Measurements from ENCODE around the gene BAIAP2.

BAIAP2 gene

DNA sequence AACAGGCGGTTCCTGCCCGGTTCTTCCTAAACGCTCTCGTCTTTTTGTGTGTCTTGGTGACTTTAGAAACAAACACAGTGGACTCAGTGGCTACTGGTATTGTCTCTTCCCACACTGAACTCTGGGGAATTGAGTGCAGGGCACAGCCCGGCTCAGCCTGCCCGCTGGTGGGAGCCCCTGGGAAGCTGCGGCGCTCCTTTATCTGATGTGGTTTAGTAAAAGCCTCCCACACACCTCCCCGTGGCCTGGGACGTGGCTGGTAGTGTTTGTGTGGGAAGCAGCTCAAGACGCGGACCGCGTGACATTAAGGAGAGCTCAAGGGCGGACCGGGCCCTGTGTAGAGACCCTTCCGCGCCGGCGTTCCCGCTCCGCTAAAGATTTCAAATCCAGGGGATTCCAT lies 75.0 kb downstream of the BAIAP2 start:
- H3K4me3 ChIP-seq (ENCODE audit: low read depth, low read length), result no peak overlapping the region
- TF ChIP-seq, protein P1, sequence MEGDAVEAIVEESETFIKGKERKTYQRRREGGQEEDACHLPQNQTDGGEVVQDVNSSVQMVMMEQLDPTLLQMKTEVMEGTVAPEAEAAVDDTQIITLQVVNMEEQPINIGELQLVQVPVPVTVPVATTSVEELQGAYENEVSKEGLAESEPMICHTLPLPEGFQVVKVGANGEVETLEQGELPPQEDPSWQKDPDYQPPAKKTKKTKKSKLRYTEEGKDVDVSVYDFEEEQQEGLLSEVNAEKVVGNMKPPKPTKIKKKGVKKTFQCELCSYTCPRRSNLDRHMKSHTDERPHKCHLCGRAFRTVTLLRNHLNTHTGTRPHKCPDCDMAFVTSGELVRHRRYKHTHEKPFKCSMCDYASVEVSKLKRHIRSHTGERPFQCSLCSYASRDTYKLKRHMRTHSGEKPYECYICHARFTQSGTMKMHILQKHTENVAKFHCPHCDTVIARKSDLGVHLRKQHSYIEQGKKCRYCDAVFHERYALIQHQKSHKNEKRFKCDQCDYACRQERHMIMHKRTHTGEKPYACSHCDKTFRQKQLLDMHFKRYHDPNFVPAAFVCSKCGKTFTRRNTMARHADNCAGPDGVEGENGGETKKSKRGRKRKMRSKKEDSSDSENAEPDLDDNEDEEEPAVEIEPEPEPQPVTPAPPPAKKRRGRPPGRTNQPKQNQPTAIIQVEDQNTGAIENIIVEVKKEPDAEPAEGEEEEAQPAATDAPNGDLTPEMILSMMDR (IDR thresholded peaks at IDR 0.05; ENCODE audit: control insufficient read depth, extremely low read depth, insufficient read depth), result no peak
- no peak for DNase-seq (ENCODE audit: low read depth)

DNA sequence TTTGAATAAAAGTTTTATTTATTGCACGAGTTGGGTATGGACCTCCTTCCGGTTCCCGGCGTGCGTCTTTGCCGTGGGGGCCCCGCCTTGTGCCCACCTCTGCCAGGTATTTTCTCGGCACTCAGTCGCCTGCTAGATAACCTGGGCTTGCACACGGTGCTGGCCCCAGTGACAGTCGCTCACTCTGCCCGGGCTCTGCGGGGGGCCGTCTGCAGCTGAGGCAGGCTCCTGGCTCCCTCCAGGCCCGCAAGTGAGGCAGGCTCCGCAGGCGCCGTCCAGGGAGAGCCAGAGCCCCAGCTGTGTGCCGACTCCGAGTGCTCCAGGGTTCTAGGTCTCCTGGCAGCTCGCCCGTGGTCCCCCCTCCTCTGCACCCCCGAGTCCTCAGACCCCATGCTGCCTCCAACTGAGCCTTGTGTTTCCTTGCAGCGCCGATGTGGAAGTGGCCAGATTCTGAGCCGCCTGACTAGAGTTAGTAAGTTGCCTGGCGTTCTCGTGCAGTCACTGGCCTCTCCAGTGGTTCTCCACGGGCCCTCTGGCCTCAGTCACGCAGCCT lies 75.6 kb downstream of the BAIAP2 start:
- H3K4me3 ChIP-seq (ENCODE audit: low read depth, low read length), result no peak overlapping the region
- TF ChIP-seq, protein P1 (IDR thresholded peaks at IDR 0.05; ENCODE audit: control insufficient read depth, extremely low read depth, insufficient read depth), result no peak
- DNase-seq (ENCODE audit: low read depth), result no peak

DNA sequence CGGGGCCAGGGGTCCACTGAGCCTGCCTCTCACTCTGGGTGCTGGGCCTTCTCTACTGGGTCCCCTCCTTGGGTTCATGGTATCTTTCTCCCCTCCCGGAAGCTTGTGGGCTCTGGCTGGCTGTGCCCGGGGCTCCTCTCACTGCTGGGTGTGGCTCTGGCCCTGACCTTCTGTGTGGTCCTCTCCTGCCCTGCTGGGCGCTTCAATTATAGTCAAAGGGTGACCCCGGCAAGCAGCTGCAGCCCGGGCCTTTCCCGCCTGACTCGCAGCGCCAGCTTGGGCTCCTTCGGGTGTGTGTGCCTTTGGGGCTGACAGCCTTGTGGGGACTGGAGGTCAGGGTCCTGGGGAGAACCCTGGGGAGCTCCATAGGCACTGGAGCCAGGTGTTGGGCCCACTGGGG lies 76.1 kb downstream of the BAIAP2 start:
- no peak for DNase-seq (ENCODE audit: low read depth)
- TF ChIP-seq, protein P1 (IDR thresholded peaks at IDR 0.05; ENCODE audit: control insufficient read depth, extremely low read depth, insufficient read depth), result no peak
- no peak overlapping the region for H3K4me3 ChIP-seq (ENCODE audit: low read depth, low read length)

DNA sequence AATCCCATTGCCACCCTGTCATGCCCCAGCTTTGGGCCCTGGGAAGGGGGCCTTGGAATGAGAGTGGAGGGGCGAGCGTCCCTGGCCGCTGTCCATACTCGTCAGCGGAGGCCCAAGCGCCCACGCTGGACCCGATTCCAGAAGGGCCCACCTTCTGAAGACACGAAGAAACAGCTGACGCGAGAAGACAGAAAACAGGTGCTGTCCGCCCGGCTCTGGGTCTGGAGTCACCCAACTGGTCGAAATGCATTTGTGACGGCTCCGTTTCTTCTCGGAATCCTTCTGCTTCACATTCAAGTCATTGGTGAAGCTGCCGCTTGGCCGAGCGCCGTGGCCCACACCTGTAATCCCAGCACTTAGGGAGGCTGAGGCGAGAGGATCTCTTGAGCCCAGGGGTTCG lies 77.5 kb downstream of the BAIAP2 start:
- DNase-seq (ENCODE audit: low read depth), result no peak
- no peak overlapping the region for H3K4me3 ChIP-seq (ENCODE audit: low read depth, low read length)
- TF ChIP-seq, protein P1 (IDR thresholded peaks at IDR 0.05; ENCODE audit: control insufficient read depth, extremely low read depth, insufficient read depth), result no peak

DNA sequence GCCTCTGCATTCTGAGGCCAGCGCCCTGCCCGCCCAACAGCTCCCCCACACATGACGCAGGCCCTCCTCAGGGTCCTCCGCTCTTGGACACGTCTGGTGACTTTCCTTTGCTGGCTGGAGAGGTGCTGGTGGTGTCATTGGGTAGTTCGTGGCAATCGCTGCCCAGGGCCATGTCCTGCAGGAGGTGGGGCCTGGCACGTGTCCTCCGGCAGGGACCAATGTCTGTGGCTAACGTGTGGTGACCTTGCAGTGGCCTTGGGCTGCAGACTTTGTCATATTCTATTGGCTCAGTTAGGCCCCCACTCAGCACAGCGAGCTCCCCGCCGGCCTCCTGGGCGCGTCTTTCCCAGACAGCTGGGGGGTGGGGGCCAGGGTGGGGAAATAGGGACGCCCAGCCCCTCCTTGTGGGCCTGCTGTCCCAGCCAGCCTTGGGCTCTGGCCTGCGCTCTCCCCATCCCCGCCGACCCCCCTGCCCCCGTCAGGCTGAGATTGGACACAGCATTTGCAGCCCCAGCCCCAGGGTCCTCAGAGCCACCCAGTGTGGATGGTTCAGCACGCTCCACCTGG lies 78.3 kb downstream of the BAIAP2 start:
- DNase-seq (ENCODE audit: low read depth), result no peak
- TF ChIP-seq, protein P1 (IDR thresholded peaks at IDR 0.05; ENCODE audit: control insufficient read depth, extremely low read depth, insufficient read depth), result no peak
- no peak overlapping the region for H3K4me3 ChIP-seq (ENCODE audit: low read depth, low read length)

DNA sequence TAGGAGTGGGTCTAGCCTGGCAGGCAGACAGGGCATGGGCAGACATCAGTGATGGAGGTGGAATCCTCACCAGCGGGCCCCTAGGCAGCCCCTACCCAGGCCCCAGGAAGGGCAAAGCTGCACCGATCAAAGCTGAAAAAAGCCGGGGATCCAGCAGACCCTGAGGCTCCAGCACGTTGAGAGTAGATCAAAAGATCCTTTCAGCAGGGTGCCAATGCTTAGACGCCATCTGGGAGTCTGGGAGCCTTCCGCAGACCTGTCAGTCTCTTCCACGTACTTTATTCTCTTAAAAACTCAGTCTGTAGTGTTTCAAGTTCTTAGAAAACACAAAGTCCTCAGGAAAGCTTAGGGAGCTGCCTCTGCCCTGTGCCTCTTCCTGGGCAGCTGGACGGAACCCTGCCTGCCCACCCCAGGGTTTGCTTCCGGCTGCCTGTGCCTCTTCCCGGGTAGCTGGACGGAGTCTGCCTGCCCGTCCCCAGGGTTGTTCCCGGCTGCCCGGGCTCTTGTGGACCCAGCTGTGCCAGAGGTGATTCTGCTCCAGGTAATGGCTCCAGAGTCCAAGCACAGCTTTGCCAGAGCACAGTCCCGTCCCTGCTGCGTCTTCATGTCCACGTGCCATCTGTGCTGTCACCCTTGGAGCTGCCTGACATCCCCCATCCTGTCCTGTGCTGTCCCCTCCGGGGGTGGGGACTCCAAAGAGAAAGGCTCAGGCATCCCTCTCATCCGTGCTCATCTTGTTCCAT lies 79.6 kb downstream of the BAIAP2 start:
- no peak overlapping the region for H3K4me3 ChIP-seq (ENCODE audit: low read depth, low read length)
- TF ChIP-seq, protein P1 (IDR thresholded peaks at IDR 0.05; ENCODE audit: control insufficient read depth, extremely low read depth, insufficient read depth), result no peak
- DNase-seq (ENCODE audit: low read depth), result no peak

Measured in LNCaP clone FGC (cell line).